Heart right ventricle (tissue), 16 donors: ENCODE results near the gene CLIC4. TPM values are rescaled to one million over a fixed set of nuclear protein-coding genes. Genes with fewer than 3 reads are reported as not detected.

ENCODE experiments used
- ATAC-seq, 8 donors: fragments of 200-7000 bp; cut with Tn5 transposase; one replicate each; pipeline ENCODE4 v1.9.1; 2020; ENCODE audit warnings: mild to moderate bottlenecking in 8 of 8, moderate library complexity in 8 of 8, moderate number of reproducible peaks in 1 of 8
- DNase-seq, 2 donors: peaks; one replicate each; pipeline ENCODE4 v3.0.0-alpha.2; 2020
- H3K27ac ChIP-seq, 10 donors: fragments of 200-600 bp; sonication (generic) in 2 of 10; one replicate each; pipeline versions ENCODE4 v1.5.0 to v1.8.0; 2020 to 2022; ENCODE audit warnings: mild to moderate bottlenecking in 3 of 10
- H3K27me3 ChIP-seq, 7 donors: fragments of 200-600 bp; one replicate each; pipeline ENCODE4 v1.8.0; 2021 to 2022; ENCODE audit warnings: mild to moderate bottlenecking in 2 of 7
- H3K36me3 ChIP-seq, 9 donors: fragments of 200-600 bp; sonication (generic) in 1 of 9; one replicate each; pipeline versions ENCODE4 v1.5.0 to v1.8.0; 2020 to 2022; ENCODE audit warnings: mild to moderate bottlenecking in 2 of 9
- H3K4me1 ChIP-seq, 9 donors: fragments of 200-600 bp; sonication (generic) in 1 of 9; one replicate each; pipeline versions ENCODE4 v1.5.0 to v1.8.0; 2020 to 2022; ENCODE audit warnings: mild to moderate bottlenecking in 4 of 9
- H3K4me3 ChIP-seq, 10 donors: fragments of 200-600 bp; sonication (generic) in 2 of 10; one replicate each; pipeline versions ENCODE4 v1.5.0 to v1.8.0; 2020 to 2022; ENCODE audit warnings: mild to moderate bottlenecking in 7 of 10, moderate library complexity in 2 of 10
- H3K9me3 ChIP-seq, 11 donors: fragments of 200-600 bp in 10 of 11; sonication (generic) in 2 of 11; one replicate each; pipeline versions ENCODE4 v1.5.0 to v1.8.0; 2013 to 2022; ENCODE audit warnings: mild to moderate bottlenecking in 2 of 11, control low read depth in 1 of 11, moderate library complexity in 1 of 11
- WGBS, 2 donors: extraction: QIAGEN DNeasy Blood & Tissue Kit; methylation state at CpG; one replicate each; pipeline ENCODE4 v1.1.7; 2013; ENCODE audit warnings: inconsistent platforms in 1 of 2; 5-methylcytosine and 5-hydroxymethylcytosine counted together
- intact Hi-C, 10 donors: fragments of 100-400 bp; cut with DNase I; formaldehyde crosslinking; loops; one replicate each; pipeline versions ENCODE4 v1.11.1 to v1.14.2; 2022
- polyA plus RNA-seq, 2 donors: library from polyadenylated mRNA; stranded (reverse); fragments of 200-250 nt; gene quantifications; one replicate each; pipeline ENCODE4 v1.2.3, GENCODE V29; 2013
- total RNA-seq, 10 donors: library from RNA; stranded (reverse); fragmentation: NEBNext Ultra II Directional in 3 of 10; extraction: Animal tissue kit (Norgen Biotek cat#: 25700) in 3 of 10; gene quantifications; one replicate each; pipeline versions ENCODE4 v1.2.1 to v1.2.4, GENCODE V29; 2021 to 2023
- TF ChIP-seq, protein P1 (sequence below), 9 donors: fragments of 200-600 bp; sonication (generic) in 2 of 9; IDR thresholded peaks; one replicate each; pipeline versions ENCODE4 v1.5.0 to v1.8.0; 2021 to 2022; ENCODE audit warnings: antibody characterized with exemption in 9 of 9, mild to moderate bottlenecking in 5 of 9, moderate library complexity in 1 of 9
- donor health status: Arrhythmogenic right ventricular cardiomyopathy.
- donor health status: ischemic (EF 13 %, LVEDD 7.1; RV severe dilation, severe dysfunction).
- donor health status: healthy with polysubstance abuse.
- donor health status: DM: no; HTN: yes; CAD: no.
- donor health status: DM: no; HTN: no; CAD: no.
- donor health status: ischemic (EF 25% LVEDD 6.9; RV normal size, moderate dysfunction).
- donor health status: ischemic (EF 25% LVEDD 5.7; RV mildly dilated, moderate dysfunction).
- donor health status: healthy.
- donor health status: DM: yes; HTN: yes; CAD: no.
- donor health status: Ischemic cardiomyopathy.
- donor health status: ischemic (EF 35%, LVEDD 5.7; RV mildly dilated, moderate dysfunction).
- donor health status: nonischemic (EF 11% LVEDD 7.7; RV severe dilation, severe dysfunction).
- donor health status: DM: yes; HTN: yes; CAD: no.
- donor health status: PGD.
- donor health status: ischemic (EF 29% LVEDD 5.4; RV normal size, mild dysfunction).
- donor health status: nonischemic (EF 23%, LVEDD 6.1; RV moderate dilation, normal function).

CLIC4 gene
- total and polyA plus RNA-seq, 12 donors, result 90.8 to 511 (median 336) TPM

- no peak for DNase-seq
- Histone ChIP-seq H3K9me3 (no peaks in the 10 kb centered on the region), H3K4me1 (peaks cover 0 to 6% (median 0%) of the 10 kb centered on the region in 9 donors), H3K36me3 (no peaks in the 10 kb centered on the region), H3K4me3 (no peak overlapping the region), H3K27me3 (peaks cover 0 to 71% (median 62%) of the 10 kb centered on the region in 7 donors), H3K27ac (no peak overlapping the region)
- 76 to 78% methylated on average over 17 of the region's 17 CpGs for WGBS, 2 donors
- no peak for ATAC-seq
- intact Hi-C loops, result no loop called here
- TF ChIP-seq, protein P1, sequence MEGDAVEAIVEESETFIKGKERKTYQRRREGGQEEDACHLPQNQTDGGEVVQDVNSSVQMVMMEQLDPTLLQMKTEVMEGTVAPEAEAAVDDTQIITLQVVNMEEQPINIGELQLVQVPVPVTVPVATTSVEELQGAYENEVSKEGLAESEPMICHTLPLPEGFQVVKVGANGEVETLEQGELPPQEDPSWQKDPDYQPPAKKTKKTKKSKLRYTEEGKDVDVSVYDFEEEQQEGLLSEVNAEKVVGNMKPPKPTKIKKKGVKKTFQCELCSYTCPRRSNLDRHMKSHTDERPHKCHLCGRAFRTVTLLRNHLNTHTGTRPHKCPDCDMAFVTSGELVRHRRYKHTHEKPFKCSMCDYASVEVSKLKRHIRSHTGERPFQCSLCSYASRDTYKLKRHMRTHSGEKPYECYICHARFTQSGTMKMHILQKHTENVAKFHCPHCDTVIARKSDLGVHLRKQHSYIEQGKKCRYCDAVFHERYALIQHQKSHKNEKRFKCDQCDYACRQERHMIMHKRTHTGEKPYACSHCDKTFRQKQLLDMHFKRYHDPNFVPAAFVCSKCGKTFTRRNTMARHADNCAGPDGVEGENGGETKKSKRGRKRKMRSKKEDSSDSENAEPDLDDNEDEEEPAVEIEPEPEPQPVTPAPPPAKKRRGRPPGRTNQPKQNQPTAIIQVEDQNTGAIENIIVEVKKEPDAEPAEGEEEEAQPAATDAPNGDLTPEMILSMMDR (IDR thresholded peaks at IDR 0.05), result no peak
These were observed 121.2 kb downstream of the CLIC4 start for GRCh38 chr1:24866211-24867083.

DNA sequence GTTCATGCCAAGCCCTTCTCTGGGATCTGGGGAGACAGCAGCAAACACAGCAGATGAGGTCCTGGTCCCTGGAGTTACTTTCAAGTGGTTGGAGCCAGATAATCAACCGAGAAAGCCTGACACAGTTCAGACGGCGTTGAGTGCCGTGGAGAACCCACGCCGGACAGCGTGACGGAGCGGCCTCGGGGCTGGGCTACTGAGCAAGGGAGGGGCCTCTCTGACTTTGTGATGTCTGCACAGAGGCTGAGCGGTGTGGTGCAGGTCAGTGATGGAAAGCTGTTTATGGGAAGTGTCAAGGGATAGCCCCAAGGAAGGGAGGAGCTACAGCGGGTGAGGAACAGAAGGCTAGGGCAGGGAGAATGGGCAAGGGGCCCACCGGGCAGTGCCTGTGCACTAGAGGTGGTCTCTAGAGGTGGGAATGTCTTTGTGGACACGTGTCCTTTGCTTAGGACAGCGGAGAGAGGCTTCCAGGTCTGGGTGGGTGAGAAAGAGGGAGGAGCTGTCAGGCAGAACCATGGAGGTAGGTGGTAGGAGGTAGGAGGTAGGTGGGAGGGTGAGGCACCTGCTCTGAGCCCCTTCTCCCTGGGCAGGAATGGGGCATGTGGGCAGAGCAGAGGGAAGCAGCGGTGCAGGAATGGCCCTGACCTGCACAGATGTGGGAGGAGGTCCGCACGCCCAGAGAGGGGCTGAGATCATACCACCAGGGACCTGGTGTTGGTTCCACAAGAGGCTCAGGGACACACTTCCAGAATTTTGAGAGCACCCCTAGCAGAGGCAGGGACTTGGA lies 122.0 kb downstream of the CLIC4 start:
- Histone ChIP-seq H3K36me3 (no peaks in the 10 kb centered on the region), H3K4me1 (peaks cover 0 to 9% (median 0%) of the 10 kb centered on the region in 9 donors), H3K27ac (no peak overlapping the region), H3K4me3 (no peak overlapping the region), H3K9me3 (no peaks in the 10 kb centered on the region), H3K27me3 (peaks cover 0 to 64% (median 57%) of the 10 kb centered on the region in 7 donors)
- DNase-seq, result no peak
- intact Hi-C loops, result no loop called here
- ATAC-seq, result no peak
- TF ChIP-seq, protein P1 (IDR thresholded peaks at IDR 0.05), result no peak
- WGBS, 2 donors, result 62 to 64% methylated on average over 18 of the region's 18 CpGs

DNA sequence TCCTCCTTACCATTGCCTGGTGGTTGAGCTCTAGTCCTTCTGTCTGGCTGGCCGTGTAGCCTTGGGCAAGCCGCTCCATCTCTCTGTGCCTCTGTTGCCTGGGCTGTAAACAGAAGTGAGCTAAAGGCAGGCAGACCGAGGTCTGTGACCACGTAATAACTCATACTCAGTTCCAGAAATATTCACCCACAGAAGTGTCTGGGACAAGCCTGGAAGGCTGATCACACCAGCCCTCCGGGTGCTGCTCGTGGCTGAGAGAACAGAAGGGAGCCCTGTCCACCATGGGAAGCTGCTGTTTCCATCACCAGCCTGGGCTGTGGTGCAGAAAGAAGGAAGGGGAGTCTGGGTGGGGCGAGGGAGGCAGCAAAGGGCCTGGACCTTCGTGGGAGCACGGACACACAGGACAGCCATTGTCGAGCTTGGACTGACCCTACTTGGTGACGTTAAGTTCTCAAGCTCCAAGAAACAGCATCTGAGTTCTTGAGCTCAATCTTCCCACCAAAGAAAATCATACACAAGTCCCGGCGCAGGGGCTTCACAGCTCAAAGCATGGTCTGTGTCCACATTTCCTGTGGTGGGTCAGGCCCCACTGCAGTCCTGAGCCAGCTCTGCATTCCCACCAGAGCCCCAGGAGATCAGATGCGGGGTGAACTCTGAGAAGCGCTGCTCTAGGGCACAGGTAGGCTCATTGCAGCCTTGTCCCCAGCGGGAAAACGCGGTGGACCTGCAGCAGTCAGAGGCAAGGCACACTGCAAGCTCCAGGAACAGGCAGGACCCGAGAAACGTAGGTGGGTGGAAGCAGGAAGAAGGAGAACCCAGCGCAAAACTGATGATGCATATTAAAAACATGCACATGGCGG lies 123.0 kb downstream of the CLIC4 start:
- ATAC-seq (no peak), DNase-seq (no peak)
- peaks cover 0 to 59% (median 47%) of the 10 kb centered on the region in 7 donors for H3K27me3 ChIP-seq
- TF ChIP-seq, protein P1 (IDR thresholded peaks at IDR 0.05), result no peak
- H3K4me3 ChIP-seq, result no peak overlapping the region
- no peaks in the 10 kb centered on the region for H3K36me3 ChIP-seq
- H3K4me1 ChIP-seq, result peaks cover 0 to 15% (median 0%) of the 10 kb centered on the region in 9 donors
- no peak overlapping the region for H3K27ac ChIP-seq
- H3K9me3 ChIP-seq, result no peaks in the 10 kb centered on the region
- 80 to 81% methylated on average over 22 of the region's 22 CpGs for WGBS, 2 donors
- intact Hi-C loops, result no loop called here
